Muscle of leg (tissue), 11 donors: Measurements from ENCODE around the gene SGTA. TPM values are rescaled to one million over a fixed set of nuclear protein-coding genes. Genes with fewer than 3 reads are reported as not detected.
A peak's percentile ranks its signal among the peaks of the same experiment; 100 is the strongest.

Experiments used
- DNase-seq: peaks from one replicate; pipeline ENCODE4 v3.0.0; 2013
- H3K27ac ChIP-seq: one replicate; pipeline ENCODE4 v1.5.1; 2013; ENCODE audit warnings: mild to moderate bottlenecking, low read length, control low read depth
- H3K27me3 ChIP-seq: one replicate; pipeline ENCODE4 v1.6.1; 2013; ENCODE audit warnings: low read length; ENCODE audit not compliant: control insufficient read depth, insufficient read depth
- H3K36me3 ChIP-seq: one replicate; pipeline ENCODE4 v1.6.1; 2013; ENCODE audit warnings: low read length; ENCODE audit not compliant: control insufficient read depth, insufficient read depth
- H3K4me1 ChIP-seq: one replicate; pipeline ENCODE4 v1.6.1; 2013; ENCODE audit warnings: low read length; ENCODE audit not compliant: control insufficient read depth, insufficient read depth
- H3K4me3 ChIP-seq: one replicate; pipeline ENCODE4 v1.5.1; 2013; ENCODE audit warnings: low read length, control low read depth
- H3K9me3 ChIP-seq: replicated peaks from 2 replicates; pipeline ENCODE4 v1.6.1; 2013; ENCODE audit warnings: low read depth, low read length; ENCODE audit not compliant: control insufficient read depth
- WGBS: methylation state at CpG from one replicate; pipeline ENCODE4 v1.1.5; 2013; ENCODE audit warnings: missing lambda C conversion rate; ENCODE audit not compliant: insufficient coverage; 5-methylcytosine and 5-hydroxymethylcytosine counted together
- polyA plus RNA-seq, 8 donors: library from polyadenylated mRNA; unstranded; fragments of 120-200 nt; gene quantifications; one replicate each; pipeline versions ENCODE4 v1.2.1 to v1.2.3, GENCODE V29; 2013; ENCODE audit warnings: inconsistent platforms in 1 of 8, low replicate concordance in 1 of 8; ENCODE audit not compliant: insufficient read length in 8 of 8, insufficient read depth in 1 of 8
- total RNA-seq: library from RNA; stranded (reverse); fragments of 120-200 nt; gene quantifications from one replicate; pipeline ENCODE4 v1.2.4, GENCODE V29; 2013

SGTA gene
- total and polyA plus RNA-seq, 9 donors, result 39.9 to 95.8 (median 80.1) TPM

DNA sequence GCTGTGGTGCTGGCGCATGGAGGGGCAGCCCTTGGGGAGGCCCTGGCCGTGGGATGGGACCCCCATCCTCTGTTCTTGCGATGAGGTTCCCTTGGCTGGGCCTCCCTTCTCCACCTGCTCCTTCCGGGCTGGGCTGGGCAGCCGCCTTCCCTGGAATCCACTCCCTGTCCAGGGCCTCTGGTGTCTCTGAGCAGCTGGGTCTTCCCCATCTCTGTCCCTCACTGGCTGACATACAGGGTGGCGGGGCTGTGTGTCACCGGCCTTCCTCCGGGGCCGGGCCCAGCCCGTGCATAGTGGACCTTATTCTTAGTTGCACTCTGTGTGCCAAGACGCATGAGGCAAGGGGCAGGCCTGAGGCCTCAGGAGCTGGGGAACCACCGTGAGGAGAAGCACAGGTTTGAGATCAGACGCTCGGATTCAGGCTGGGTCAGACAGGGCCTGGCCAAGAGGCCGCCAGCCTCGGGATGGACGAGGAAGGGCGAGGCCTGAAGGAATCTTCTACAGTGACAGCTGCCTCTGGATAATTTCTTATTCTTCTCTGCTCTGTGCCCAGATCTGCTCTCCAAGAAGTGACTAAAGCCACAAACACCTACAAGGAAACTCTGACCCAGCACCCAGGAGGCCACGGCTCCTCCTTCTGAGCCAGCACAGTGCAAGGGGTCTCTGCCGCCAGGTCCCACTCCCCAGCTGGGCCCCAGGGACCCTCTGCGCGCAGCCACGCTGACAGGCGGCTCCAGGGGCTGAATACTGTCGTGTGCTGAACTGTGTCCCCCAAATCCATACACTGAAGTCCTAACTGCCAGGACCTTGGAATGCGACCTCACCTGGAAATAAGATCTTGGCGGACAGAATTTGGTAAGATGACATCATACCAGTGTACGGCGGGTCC is 11.0 kb downstream of the SGTA start:
- Histone ChIP-seq H3K27ac (peak overlapping the region; percentile 97), H3K4me3 (peak overlapping the region; percentile 29), H3K4me1 (peaks cover 67% of the 10 kb centered on the region), H3K27me3 (no peaks in the 10 kb centered on the region), H3K36me3 (peaks cover 18% of the 10 kb centered on the region), H3K9me3 (no peaks in the 10 kb centered on the region)
- DNase-seq, result peak; percentile 76
- 49% methylated on average over 26 of the region's 29 CpGs for WGBS

GRCh38 chr19:2770055-2771013 is 12.7 kb downstream of the SGTA start:
- peak; percentile 94 for DNase-seq
- peak overlapping the region; percentile 97 for H3K27ac ChIP-seq
- 37% methylated on average over 32 of the region's 40 CpGs for WGBS
- no peak overlapping the region for H3K4me3 ChIP-seq
- peaks cover 53% of the 10 kb centered on the region for H3K4me1 ChIP-seq
- no peaks in the 10 kb centered on the region for H3K27me3 ChIP-seq
- no peaks in the 10 kb centered on the region for H3K9me3 ChIP-seq
- H3K36me3 ChIP-seq, result peaks cover 34% of the 10 kb centered on the region

- Histone ChIP-seq H3K27ac (no peak overlapping the region), H3K4me3 (no peak overlapping the region), H3K36me3 (peaks cover 43% of the 10 kb centered on the region), H3K27me3 (no peaks in the 10 kb centered on the region), H3K4me1 (peaks cover 42% of the 10 kb centered on the region), H3K9me3 (no peaks in the 10 kb centered on the region)
- WGBS, result 82% methylated on average over 8 of the region's 8 CpGs
- DNase-seq, result no peak
These were observed 13.9 kb downstream of the SGTA start for GRCh38 chr19:2769218-2769617.

- H3K27ac ChIP-seq, result no peak overlapping the region
- peaks cover 49% of the 10 kb centered on the region for H3K36me3 ChIP-seq
- no peaks in the 10 kb centered on the region for H3K9me3 ChIP-seq
- H3K4me3 ChIP-seq, result no peak overlapping the region
- no peak for DNase-seq
- H3K4me1 ChIP-seq, result peaks cover 37% of the 10 kb centered on the region
- H3K27me3 ChIP-seq, result no peaks in the 10 kb centered on the region
- WGBS, result 87% methylated on average over 18 of the region's 29 CpGs
These were observed 14.5 kb downstream of the SGTA start for GRCh38 chr19:2768365-2769132.

DNA sequence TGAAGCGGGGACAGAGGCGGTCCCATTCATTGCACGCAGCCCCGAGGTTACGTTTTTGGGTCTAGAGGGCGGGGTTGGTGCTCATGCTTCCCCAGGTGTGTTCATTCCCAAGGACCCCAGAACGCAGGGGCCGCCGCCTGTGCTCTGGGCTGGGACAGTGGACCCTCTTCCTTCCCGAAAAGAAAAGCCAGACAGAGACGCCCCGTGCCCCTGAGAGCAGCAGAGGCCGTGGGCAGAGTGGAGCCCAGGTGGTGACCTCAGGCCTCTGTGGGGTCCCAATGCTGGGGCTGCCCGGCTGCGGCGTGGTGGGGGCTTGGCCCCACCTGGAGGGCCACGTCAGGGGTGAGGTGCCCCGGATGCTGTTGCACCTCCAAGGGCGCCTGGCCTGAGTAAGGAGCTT is 15.4 kb downstream of the SGTA start:
- Histone ChIP-seq H3K27ac (no peak overlapping the region), H3K4me3 (no peak overlapping the region), H3K4me1 (peaks cover 37% of the 10 kb centered on the region), H3K36me3 (peaks cover 57% of the 10 kb centered on the region), H3K27me3 (no peaks in the 10 kb centered on the region), H3K9me3 (no peaks in the 10 kb centered on the region)
- DNase-seq, result no peak
- 89% methylated on average over 19 of the region's 19 CpGs for WGBS

DNA sequence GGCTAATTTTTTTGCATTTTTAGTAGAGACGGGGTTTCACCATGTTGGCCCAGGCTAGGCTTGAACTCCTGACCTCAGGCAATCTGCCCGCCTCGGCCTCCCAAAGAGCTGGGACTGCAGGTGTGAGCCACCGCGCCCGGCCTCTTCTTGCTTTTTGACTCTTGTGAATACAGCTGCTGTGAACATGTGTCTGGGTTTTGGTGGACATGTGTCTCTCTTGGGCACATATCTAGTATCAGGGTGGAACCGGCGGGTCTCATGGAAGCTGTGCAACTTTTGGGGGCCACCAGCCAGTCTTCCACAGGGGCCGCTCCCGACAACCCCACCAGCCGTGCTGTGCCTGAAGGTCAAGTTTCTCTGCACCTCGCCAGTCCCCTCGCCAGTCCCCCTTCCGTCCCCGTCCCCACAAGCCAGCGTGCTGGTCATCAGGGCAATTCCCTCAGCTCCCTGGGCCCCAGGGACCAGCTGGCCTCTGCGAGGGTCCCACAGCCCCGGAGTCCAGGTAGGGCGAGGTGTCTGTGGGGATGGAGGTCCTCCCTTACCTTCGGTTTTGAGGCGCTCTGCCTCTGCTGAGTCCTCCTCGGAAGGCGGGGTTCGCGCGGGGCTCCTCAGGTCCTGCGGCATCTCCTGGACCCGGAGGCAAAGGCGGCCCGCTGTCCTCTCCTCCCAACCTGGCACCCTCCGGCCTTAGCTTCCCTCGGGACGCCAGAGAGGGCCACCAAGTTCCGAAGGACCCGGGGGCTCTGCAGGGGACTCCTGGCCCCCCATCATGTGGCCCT is 16.3 kb downstream of the SGTA start:
- WGBS, result 94% methylated on average over 34 of the region's 35 CpGs
- DNase-seq, result no peak
- H3K9me3 ChIP-seq, result no peaks in the 10 kb centered on the region
- H3K27me3 ChIP-seq, result no peaks in the 10 kb centered on the region
- H3K27ac ChIP-seq, result no peak overlapping the region
- peaks cover 66% of the 10 kb centered on the region for H3K36me3 ChIP-seq
- H3K4me3 ChIP-seq, result no peak overlapping the region
- peaks cover 28% of the 10 kb centered on the region for H3K4me1 ChIP-seq

DNA sequence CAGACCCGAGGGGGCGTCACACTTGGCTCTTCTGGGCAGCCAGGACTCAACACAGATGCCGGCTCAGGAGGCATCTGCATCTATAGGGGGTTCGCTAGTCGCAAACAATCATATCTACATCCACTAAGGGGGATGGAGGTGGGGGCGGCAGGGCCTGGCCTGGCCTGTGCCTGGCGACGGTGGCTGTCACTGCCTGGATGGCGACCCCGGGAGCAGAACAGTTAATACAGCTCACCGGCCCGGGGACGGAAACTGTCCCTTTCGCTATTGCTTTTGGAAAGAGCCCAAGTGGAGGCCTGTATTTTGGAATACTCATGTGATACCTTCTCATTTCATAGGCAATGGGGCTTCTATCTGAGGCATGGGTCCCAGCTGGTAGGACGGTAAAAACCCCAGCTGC is 17.7 kb downstream of the SGTA start:
- Histone ChIP-seq H3K27ac (no peak overlapping the region), H3K36me3 (peaks cover 80% of the 10 kb centered on the region), H3K4me3 (no peak overlapping the region), H3K9me3 (no peaks in the 10 kb centered on the region), H3K27me3 (no peaks in the 10 kb centered on the region), H3K4me1 (peaks cover 15% of the 10 kb centered on the region)
- WGBS, result 100% methylated on average over 4 of the region's 15 CpGs
- DNase-seq, result no peak

GRCh38 chr19:2764945-2765344 is 18.1 kb downstream of the SGTA start:
- Histone ChIP-seq H3K4me3 (no peak overlapping the region), H3K9me3 (no peaks in the 10 kb centered on the region), H3K36me3 (peaks cover 81% of the 10 kb centered on the region), H3K27me3 (no peaks in the 10 kb centered on the region), H3K27ac (no peak overlapping the region), H3K4me1 (peaks cover 11% of the 10 kb centered on the region)
- DNase-seq, result no peak
- 92% methylated on average over 17 of the region's 21 CpGs for WGBS

DNA sequence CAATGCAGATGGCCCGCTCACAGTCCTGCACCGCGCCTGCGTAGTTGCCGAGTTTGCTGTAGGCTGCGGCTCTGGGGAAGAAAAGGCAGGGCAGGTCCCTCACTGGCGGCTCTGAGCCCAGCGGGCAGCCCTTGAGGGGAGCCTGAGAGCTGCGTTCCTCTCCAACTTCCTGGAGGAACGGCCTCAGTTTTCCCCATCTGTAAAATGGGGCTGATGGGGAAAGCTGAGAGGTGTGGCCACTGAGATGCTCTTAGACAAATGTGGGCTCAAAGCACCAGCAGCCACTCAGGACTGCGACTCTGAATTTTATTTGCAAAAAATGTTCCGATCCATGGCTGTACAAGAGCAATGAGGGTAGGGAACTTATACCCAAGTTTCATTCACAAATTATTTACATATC is 19.4 kb downstream of the SGTA start:
- no peak for DNase-seq
- H3K4me3 ChIP-seq, result no peak overlapping the region
- no peaks in the 10 kb centered on the region for H3K9me3 ChIP-seq
- 97% methylated on average over 10 of the region's 12 CpGs for WGBS
- H3K27ac ChIP-seq, result no peak overlapping the region
- no peaks in the 10 kb centered on the region for H3K4me1 ChIP-seq
- no peaks in the 10 kb centered on the region for H3K27me3 ChIP-seq
- H3K36me3 ChIP-seq, result peaks cover 84% of the 10 kb centered on the region
